ENCODE results near the gene PDE4B.
"Not testable (repeated sequence)": the region's sequence is repeated elsewhere in the genome, so short reads cannot be mapped to it uniquely, and the experiment has no call there.

PDE4B gene

DNA sequence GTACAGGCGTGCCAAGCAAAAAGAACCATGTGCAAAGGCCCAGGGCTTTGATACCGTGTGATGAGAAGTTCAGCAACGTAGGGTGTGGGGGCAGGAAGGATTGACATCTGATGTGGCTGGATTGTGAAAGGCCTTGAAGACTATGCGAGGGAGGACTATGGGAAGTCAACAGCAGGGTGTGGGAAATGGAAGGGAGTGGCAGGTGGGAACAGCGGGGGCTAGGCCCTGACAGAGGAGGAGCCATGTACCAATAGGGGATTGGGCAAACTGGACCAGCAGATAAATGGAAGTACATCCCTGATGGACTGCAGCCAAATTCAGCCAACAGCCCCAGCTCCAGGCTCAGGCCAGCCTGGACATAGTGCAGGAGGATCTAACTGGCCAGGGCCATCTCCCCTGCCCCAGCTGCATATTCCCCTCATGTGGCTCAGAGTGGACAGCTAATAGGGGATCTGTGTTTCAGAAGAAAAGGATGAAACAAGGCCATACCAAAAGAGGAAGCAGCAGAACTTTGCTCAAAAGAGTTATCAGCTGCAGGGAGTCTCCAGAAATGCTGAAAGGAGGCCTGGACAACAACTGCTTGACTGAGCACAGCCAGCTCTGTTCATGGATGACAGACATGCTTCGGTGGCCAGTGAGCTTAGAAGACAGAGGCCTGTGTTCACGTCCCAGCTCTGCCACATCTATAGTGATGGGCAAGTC lies 601.0 kb downstream of the PDE4B start:
- DNase-seq (ENCODE audit: low read depth in 2 of 2) = no peak

- DNase-seq (ENCODE audit: low read depth in 2 of 2) = no peak
Observed at GRCh38 chr1:66394603-66395002, 601.9 kb downstream of the PDE4B start.

- DNase-seq (ENCODE audit: low read depth in 2 of 2) = no peak
Observed at GRCh38 chr1:66395202-66396061, 602.7 kb downstream of the PDE4B start.

DNA sequence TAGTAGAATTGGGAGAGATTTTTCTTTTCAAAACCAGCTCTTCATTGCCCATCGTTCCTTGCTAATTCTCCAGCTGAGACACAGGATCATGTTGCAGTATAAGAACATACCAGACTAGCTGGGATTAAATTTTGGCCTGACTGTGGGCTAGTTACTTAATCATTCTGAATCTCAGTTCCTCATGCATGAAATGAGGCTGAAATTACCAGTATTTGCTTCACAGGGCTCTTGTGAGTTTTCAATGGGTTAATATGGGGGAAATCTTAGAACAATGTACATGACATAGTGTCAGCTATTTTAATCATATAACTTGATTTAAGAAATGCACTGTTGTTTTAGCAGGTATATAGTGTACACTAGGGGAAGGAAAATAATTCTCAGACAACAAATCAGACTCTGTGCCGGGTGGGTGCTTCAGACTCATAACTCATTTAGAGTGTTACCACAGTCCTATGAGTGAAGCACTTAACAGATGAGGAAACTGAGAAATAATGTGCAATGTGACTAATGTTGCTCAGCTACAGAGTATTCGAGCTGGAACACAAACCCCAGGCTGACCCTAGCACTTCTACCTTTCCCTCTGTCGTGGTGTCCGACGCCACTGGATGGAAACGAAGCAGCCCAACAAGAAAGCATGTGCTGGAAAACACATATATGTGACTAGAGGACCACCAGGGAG lies 603.7 kb downstream of the PDE4B start:
- no peak for DNase-seq (ENCODE audit: low read depth in 2 of 2)

DNA sequence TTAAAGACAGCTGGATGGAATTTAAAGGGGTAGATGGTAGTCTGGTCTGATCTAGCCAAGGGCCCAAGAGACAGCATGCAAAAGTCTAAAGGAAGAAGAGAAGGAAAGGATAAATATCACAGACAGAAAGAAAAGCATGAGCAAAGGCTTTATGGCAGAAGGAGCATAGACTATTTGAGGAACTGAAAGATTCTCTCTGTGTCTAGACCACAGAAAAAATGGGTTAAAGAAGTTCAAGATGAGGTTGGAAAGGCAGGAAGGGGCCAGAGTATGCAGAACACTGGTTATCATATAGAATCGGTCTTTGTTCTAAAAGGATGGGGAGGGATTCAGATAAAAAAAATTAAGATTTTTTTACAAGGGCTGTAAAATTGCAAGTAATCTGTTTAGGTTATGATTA lies 604.5 kb downstream of the PDE4B start:
- DNase-seq (ENCODE audit: low read depth in 2 of 2) = no peak

DNA sequence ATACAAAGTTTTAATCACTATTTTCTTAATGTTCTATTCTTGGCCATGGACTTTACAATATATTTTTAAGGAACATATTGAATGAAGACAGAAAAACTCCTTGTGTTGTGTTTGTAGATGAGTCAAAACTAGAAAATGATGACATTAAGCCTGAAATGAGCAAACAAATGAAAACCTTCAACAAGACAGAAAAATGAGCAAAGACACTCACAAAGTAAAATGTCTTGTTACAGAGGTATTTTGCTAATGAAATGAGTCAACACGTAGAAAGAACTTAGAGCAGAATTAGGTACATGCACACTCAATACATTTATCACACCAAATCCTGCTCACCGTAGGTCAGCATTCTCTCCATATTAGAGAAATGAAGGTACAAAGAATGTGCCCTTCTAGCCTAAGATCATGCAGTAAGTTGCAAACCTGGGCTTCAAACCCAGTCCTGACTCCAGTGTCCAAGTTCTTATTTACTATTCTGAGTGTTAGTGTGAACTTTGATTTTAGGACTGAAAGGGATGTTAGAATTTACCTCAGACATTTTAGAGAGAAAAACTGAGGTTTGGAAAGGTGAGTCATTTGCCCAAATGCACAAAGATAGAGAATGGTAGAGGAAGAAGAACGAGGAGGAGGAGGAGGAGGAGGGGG lies 607.3 kb downstream of the PDE4B start:
- DNase-seq (ENCODE audit: low read depth in 2 of 2) = no peak

DNA sequence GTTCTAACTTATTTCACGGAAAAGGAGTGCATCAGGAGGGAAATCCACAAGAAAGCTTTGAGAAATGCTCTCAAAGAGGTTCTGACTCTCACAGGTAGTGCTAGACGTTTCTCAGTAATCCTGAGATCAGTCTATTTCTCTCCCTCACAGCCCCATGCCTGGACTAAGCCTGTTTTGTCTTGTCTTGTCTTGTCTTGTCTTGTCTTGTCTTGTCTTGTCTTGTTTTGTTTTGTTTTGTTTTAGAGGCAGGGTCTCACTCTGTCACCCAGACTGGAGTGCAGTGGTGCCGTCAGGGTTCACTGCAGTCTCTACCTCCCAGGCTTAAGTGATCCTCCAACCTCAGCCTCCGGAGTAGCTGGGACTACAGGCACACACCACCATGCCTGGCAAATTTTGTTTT lies 608.0 kb downstream of the PDE4B start:
- DNase-seq (ENCODE audit: low read depth in 2 of 2) = no peak

- DNase-seq (ENCODE audit: low read depth in 2 of 2) = no peak
Observed at GRCh38 chr1:66401244-66401643, 608.5 kb downstream of the PDE4B start.

- no peak for DNase-seq (ENCODE audit: low read depth in 2 of 2)
Observed at GRCh38 chr1:66402194-66402593, 609.5 kb downstream of the PDE4B start.

GRCh38 chr1:66403007-66403731 lies 610.5 kb downstream of the PDE4B start:
- DNase-seq (ENCODE audit: low read depth in 2 of 2) = no peak

GRCh38 chr1:66405061-66405460 lies 612.4 kb downstream of the PDE4B start:
- DNase-seq (ENCODE audit: low read depth in 2 of 2) = no peak

- DNase-seq (ENCODE audit: low read depth in 2 of 2) = not testable (repeated sequence)
Observed at GRCh38 chr1:66411449-66411848, 618.8 kb downstream of the PDE4B start.

DNA sequence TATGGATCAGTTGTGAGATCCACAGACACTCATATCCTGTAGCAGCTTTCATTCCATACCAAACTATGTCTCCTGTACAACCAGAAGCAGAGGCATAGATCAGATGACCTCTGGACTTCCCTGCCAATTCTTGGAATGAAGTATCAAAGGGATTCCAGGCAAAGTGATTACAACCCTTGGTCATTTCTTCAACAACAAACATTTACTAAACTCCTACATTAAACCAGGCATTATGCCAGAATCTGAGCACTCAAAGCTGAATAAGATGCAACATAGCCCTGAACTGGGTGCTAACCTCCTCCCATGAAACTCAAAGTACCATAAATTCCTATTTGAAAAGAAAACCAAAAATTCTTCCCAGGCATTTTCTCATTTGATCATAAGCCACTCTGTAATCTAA lies 620.0 kb downstream of the PDE4B start:
- DNase-seq (ENCODE audit: low read depth in 2 of 2) = no peak

DNA sequence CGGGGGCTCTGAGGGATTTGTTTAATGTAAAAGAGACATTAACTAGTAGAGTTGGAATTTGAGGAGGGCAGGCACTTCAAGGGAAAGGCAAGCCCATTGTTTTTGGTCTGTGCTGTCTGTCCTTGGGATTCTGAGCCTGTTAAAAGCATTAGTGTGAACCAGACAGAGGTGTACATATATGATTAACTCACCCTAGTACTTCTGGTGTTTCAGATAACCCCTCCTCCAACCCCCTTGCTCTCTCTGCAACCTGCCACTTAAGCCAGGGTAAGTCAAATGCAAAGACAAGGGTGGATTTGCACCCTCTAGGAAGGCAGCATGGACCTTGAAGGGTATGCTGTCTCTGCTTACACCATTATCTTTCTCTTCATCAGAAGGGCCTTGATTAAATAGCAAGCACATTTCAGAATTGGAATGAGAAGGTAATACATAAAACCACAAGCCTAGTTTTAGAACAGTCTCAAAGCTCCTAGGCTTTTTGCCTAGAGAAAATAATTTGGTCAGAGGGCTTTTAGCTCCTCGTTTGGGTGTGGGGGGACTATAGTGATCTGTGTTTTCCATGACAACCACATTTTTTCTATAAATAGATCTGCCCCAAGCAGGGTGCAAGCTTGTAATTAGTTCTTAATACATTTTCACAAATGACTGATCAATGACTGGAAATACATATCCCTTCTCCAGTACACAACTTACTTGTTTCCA lies 620.6 kb downstream of the PDE4B start:
- no peak for DNase-seq (ENCODE audit: low read depth in 2 of 2)

DNA sequence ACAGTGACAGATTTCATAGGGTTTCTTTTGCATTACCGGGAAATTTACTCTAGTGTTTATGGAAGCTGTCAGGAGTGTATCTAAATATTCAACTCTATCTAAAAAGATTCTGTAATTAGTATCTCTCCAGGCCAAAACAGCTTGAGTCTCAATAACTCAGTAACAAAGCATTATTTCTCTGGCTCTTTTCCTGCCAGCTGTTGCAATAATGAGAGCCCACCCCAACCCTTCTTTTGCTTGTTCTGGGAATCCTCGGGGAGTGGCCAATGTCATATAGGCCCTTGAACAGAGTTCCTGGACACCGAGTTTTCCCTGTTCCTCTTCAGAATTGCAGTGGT lies 621.1 kb downstream of the PDE4B start:
- no peak for DNase-seq (ENCODE audit: low read depth in 2 of 2)

DNA sequence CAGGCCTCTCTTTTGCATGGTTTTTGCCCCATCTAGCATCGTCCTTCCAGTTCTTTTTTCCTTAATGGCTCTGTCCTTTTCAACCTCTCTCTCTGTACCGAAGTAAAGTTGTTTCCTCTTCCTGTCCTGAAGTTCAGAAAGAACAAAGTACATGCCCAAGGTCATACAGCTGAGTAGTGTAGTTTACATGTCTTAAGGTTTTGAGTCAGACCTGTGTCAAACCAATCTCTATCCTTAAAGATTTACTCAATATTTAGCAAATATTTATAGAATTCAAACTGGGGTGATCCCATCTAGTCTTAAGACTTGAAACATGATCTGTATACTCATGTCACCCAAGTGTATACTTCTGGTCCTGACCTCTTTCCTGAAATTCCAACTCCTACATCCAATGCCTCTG lies 622.6 kb downstream of the PDE4B start:
- DNase-seq (ENCODE audit: low read depth in 2 of 2) = no peak

DNA sequence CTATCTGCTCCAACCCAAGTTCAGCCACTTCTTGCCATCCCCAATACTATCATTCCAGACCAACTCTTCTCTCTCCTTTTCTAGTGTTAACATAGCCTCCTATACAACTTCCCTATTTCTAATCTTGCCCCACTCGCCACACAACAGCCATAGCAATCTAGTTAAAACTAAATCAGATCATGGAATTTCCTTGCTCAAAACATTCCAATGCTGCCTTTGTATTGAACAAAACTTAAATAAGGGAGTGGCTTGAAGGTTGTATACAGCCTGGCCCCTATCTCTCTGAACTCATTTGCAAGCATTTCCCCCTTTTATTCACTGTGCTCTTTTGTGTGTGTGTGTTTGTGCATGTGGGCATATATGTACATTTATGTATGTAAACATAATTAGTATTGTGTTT lies 623.2 kb downstream of the PDE4B start:
- DNase-seq (ENCODE audit: low read depth in 2 of 2) = no peak

- no peak for DNase-seq (ENCODE audit: low read depth in 2 of 2)
Observed at GRCh38 chr1:66416295-66416694, 623.6 kb downstream of the PDE4B start.

GRCh38 chr1:66418021-66418420 lies 625.3 kb downstream of the PDE4B start:
- DNase-seq (ENCODE audit: low read depth in 2 of 2) = no peak

DNA sequence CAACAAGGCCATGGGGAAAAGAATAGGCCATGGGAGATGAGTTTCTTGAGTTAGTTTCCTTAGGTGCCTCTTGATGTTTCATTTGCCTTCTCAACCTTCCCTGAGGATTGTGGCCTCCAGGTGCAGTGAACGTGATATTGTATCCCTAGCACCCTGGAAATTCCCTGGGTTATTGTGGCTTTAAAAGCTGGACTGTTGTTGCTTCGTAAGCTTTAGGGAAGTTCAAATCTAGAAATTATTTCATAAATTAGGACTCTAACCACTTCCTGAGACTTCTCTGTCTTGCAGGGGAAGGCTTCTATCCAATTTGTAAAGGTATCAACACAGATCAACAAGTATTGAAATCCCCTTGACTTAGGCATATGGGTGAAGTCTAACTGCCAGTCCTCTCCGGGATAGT lies 627.5 kb downstream of the PDE4B start:
- not testable (repeated sequence) for DNase-seq (ENCODE audit: low read depth in 2 of 2)

GRCh38 chr1:66420906-66421305 lies 628.2 kb downstream of the PDE4B start:
- not testable (repeated sequence) for DNase-seq (ENCODE audit: low read depth in 2 of 2)

All from stimulated activated CD8-positive, alpha-beta memory T cell treated with anti-CD3 and anti-CD28 coated beads, Interleukin-15, amount 100 ng/mL, for 4 hours (primary cell).